Immature natural killer cell (primary cell): ENCODE measurements around the gene ST6GALNAC6. TPM values are rescaled to one million over a fixed set of nuclear protein-coding genes. Genes with fewer than 3 reads are reported as not detected.

Source experiments
- DNase-seq, 3 donors: peaks; one replicate each; pipeline ENCODE4 v3.0.0; 2022; ENCODE audit warnings: mixed read lengths in 1 of 3
- H3K27ac Mint-ChIP-seq, 6 donors: one replicate each; pipeline ENCODE4 v1.8.0; 2020; ENCODE audit warnings: mixed read lengths in 6 of 6, mild to moderate bottlenecking in 5 of 6, inconsistent platforms in 4 of 6, moderate library complexity in 3 of 6
- H3K27me3 Mint-ChIP-seq, 3 donors: one replicate each; pipeline ENCODE4 v1.8.0; 2020 to 2021; ENCODE audit warnings: low read depth in 3 of 3, mild to moderate bottlenecking in 3 of 3, mixed read lengths in 3 of 3, moderate library complexity in 3 of 3, inconsistent platforms in 1 of 3
- H3K36me3 Mint-ChIP-seq, 3 donors: one replicate each; pipeline ENCODE4 v1.8.0; 2020; ENCODE audit warnings: mixed read lengths in 3 of 3, inconsistent platforms in 2 of 3, mild to moderate bottlenecking in 2 of 3
- H3K4me1 Mint-ChIP-seq, 2 donors: one replicate each; pipeline ENCODE4 v1.8.0; 2020; ENCODE audit warnings: inconsistent platforms in 2 of 2, mild to moderate bottlenecking in 2 of 2, mixed read lengths in 2 of 2, moderate library complexity in 1 of 2
- H3K4me3 Mint-ChIP-seq, 5 donors: one replicate each; pipeline ENCODE4 v1.8.0; 2020; ENCODE audit warnings: mild to moderate bottlenecking in 5 of 5, mixed read lengths in 5 of 5, inconsistent platforms in 3 of 5, moderate library complexity in 3 of 5
- H3K9me3 Mint-ChIP-seq, 6 donors: one replicate each; pipeline ENCODE4 v1.8.0; 2020; ENCODE audit warnings: mild to moderate bottlenecking in 6 of 6, mixed read lengths in 6 of 6, inconsistent platforms in 4 of 6, moderate library complexity in 3 of 6
- polyA plus RNA-seq, 3 donors: library from polyadenylated mRNA; unstranded; fragments of 300-500 nt; fragmentation: Illumina TruSeq; gene quantifications; one replicate each; pipeline ENCODE4 v1.2.3, GENCODE V29; 2021

The ST6GALNAC6 gene
- polyA plus RNA-seq, 3 donors from 2014 or later = 84.0 to 97.8 (median 94.1) TPM

DNA sequence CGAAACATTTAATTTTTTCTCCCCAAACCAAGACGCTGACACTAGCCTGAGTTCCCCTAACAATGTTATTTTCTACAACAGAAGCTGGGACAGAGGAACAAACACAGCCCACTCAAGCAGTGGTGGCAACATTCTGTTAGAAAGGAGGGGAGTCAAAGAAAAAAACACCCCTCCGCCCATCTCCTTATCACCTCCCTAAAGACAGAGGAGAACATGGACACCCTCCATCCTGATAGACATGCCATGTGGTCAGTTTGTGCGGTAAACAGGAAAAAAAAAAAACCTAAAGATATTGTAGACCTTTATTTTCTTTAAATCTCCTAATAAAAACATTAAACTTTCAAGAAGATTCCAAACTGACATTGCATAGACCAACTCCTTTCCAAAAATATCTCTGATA lies 41.2 kb upstream of the ST6GALNAC6 start:
- H3K27ac Mint-ChIP-seq = no peak overlapping the region
- H3K4me3 Mint-ChIP-seq = peak overlapping the region in 1 of 5 donors; percentile 29
- DNase-seq = no peak
- no peaks in the 10 kb centered on the region for H3K9me3 Mint-ChIP-seq
- peaks cover 3 to 19% (median 4%) of the 10 kb centered on the region in 3 donors for H3K36me3 Mint-ChIP-seq
- peaks cover 31 to 32% of the 10 kb centered on the region in 2 donors for H3K4me1 Mint-ChIP-seq
- peaks cover 5 to 13% (median 7%) of the 10 kb centered on the region in 3 donors for H3K27me3 Mint-ChIP-seq

DNA sequence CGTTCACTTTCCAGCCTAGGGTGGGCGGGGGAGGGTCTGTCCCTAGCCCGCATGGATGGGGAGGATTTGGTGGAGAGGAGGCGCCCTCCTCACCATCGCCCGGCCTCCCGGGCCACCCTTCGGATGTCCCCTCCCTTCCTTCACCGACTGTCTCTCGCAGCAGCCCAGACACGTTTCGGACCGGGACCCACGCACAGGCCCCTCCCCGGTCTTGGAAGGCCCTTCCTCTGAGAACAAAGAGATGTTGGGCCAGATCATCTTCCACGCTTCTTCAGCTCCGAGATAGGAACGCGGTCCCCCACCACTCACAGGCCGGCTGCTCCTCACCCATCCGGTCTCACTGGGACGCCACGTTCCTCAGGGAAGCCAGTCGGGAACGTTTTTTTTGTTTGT lies 38.9 kb upstream of the ST6GALNAC6 start:
- peaks cover 34 to 36% of the 10 kb centered on the region in 2 donors for H3K4me1 Mint-ChIP-seq
- H3K9me3 Mint-ChIP-seq = no peaks in the 10 kb centered on the region
- H3K27ac Mint-ChIP-seq = peak overlapping the region in 1 of 6 donors; percentile 89
- H3K4me3 Mint-ChIP-seq = peak overlapping the region in 4 of 5 donors; percentile 21 to 51 (median 44)
- no peak for DNase-seq
- H3K36me3 Mint-ChIP-seq = peaks cover 3 to 14% (median 4%) of the 10 kb centered on the region in 3 donors
- peaks cover 5 to 13% (median 7%) of the 10 kb centered on the region in 3 donors for H3K27me3 Mint-ChIP-seq

DNA sequence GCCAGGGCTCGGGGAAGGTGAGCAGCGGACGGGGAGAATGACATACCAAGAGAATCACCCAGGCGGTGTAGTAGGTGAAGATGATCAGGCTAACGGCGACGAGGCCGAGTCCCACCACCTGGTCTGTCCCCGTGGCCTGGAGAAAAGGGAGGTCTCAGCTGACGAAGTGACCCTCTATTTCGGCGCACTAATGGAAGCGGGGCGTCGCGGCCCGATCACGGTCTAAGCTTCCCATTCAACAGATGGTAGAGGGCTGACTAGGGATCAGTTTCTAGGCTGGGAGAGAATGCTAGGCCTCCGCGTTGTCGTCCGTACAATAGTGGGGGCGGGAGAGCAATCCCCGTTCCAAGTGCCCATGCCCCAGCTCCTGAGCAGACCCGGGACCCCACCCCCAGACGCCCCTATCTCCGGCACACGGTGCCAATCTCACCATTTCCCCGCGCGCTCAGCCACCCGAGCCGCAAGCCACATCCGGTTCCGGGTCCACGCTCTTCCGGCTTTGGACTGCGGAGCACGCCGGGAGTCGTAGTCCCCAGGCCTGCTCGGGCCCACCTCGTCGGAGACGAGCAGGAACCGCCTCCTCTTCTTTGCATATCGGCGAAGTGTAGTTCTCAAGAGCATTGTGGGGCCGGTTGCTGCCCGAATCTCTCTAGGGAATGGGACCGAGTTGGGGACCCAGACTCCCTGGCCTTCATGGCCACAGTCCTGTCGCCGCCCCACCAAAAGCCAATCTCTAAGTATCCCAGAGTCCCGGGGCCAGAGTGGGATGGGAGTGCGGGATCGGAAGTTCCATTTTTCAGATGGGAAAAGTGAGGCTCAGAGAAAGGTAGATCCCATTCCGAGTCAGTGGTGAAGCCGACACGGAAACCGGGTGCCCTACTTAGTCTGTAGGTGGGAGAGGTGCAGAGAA lies 38.2 kb upstream of the ST6GALNAC6 start, which contains the start of gene DPM2:
TSS of gene DPM2 (minus strand) at position 467 of the 910 bp plus-strand sequence. CDS start at position 433, 34 bp downstream.
- Mint-ChIP-seq H3K36me3 (peaks cover 3 to 16% (median 4%) of the 10 kb centered on the region in 3 donors), H3K27me3 (peaks cover 7 to 12% (median 7%) of the 10 kb centered on the region in 3 donors), H3K27ac (peak within 1 kb of the TSS; percentile 89 to 99 (median 94)), H3K4me1 (peaks cover 31 to 37% of the 10 kb centered on the region in 2 donors), H3K9me3 (no peaks in the 10 kb centered on the region), H3K4me3 (peak within 1 kb of the TSS; percentile 86 to 99 (median 95))
- peak; percentile 77 to 80 (median 80) for DNase-seq

GRCh38 chr9:127937056-127937387 lies 37.6 kb upstream of the ST6GALNAC6 start:
- Mint-ChIP-seq H3K4me1 (peaks cover 30 to 37% of the 10 kb centered on the region in 2 donors), H3K9me3 (no peaks in the 10 kb centered on the region), H3K4me3 (peak overlapping the region; percentile 86 to 99 (median 95)), H3K36me3 (peaks cover 3 to 16% (median 4%) of the 10 kb centered on the region in 3 donors), H3K27ac (peak overlapping the region; percentile 89 to 99 (median 94)), H3K27me3 (peaks cover 7 to 12% (median 7%) of the 10 kb centered on the region in 3 donors)
- DNase-seq = no peak

- peaks cover 3 to 16% (median 4%) of the 10 kb centered on the region in 3 donors for H3K36me3 Mint-ChIP-seq
- DNase-seq = no peak
- H3K27me3 Mint-ChIP-seq = peaks cover 7 to 12% (median 7%) of the 10 kb centered on the region in 3 donors
- H3K27ac Mint-ChIP-seq = peak overlapping the region in 4 of 6 donors; percentile 24 to 98 (median 90)
- H3K9me3 Mint-ChIP-seq = no peaks in the 10 kb centered on the region
- H3K4me1 Mint-ChIP-seq = peaks cover 33 to 38% of the 10 kb centered on the region in 2 donors
- H3K4me3 Mint-ChIP-seq = peak overlapping the region; percentile 86 to 99 (median 95)
Measured at GRCh38 chr9:127936347-127936852, 37.0 kb upstream of the ST6GALNAC6 start.

DNA sequence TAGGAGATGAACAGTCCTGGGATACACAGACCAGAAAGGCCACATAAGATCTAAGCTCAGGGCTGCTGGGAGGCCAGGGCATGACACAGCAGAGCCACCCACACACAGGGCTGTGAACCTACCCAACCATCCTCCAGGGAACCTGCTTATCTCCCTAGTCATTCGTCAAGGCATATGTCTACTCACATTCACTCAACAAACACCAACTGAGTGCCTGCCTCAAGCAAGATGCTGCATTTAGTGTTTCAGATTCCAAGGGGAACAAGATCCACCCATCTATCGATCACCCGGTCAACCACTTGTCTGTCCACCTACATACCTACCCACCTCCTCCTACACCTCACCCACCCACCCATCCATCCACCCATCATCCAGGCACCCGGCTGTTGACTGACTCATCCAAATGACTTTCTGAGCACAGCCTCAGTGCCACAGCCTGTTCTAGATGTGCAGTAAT lies 36.4 kb upstream of the ST6GALNAC6 start:
- Mint-ChIP-seq H3K27ac (peak overlapping the region in 5 of 6 donors; percentile 24 to 93 (median 49)), H3K27me3 (peaks cover 6 to 10% (median 7%) of the 10 kb centered on the region in 3 donors), H3K4me3 (peak overlapping the region; percentile 58 to 99 (median 70)), H3K4me1 (peaks cover 39 to 45% of the 10 kb centered on the region in 2 donors), H3K9me3 (no peaks in the 10 kb centered on the region), H3K36me3 (peaks cover 3 to 15% (median 4%) of the 10 kb centered on the region in 3 donors)
- DNase-seq = no peak

- DNase-seq = no peak
- Mint-ChIP-seq H3K4me1 (peaks cover 43 to 46% of the 10 kb centered on the region in 2 donors), H3K36me3 (peaks cover 3 to 9% (median 4%) of the 10 kb centered on the region in 3 donors), H3K9me3 (no peaks in the 10 kb centered on the region), H3K4me3 (peak overlapping the region in 3 of 5 donors; percentile 27 to 72 (median 33)), H3K27me3 (peaks cover 5 to 10% (median 7%) of the 10 kb centered on the region in 3 donors), H3K27ac (peak overlapping the region in 1 of 6 donors; percentile 78)
Measured at GRCh38 chr9:127934986-127935385, 35.6 kb upstream of the ST6GALNAC6 start.

GRCh38 chr9:127934248-127934647 lies 34.8 kb upstream of the ST6GALNAC6 start:
- Mint-ChIP-seq H3K4me1 (peaks cover 46 to 49% of the 10 kb centered on the region in 2 donors), H3K27me3 (peaks cover 5 to 10% (median 7%) of the 10 kb centered on the region in 3 donors), H3K9me3 (no peaks in the 10 kb centered on the region), H3K27ac (peak overlapping the region in 1 of 6 donors; percentile 20), H3K36me3 (peaks cover 3 to 9% (median 4%) of the 10 kb centered on the region in 3 donors), H3K4me3 (peak overlapping the region in 2 of 5 donors; percentile 13 to 45)
- no peak for DNase-seq

- Mint-ChIP-seq H3K36me3 (peaks cover 3 to 9% (median 4%) of the 10 kb centered on the region in 3 donors), H3K9me3 (no peaks in the 10 kb centered on the region), H3K4me3 (peak overlapping the region; percentile 25 to 77 (median 72)), H3K27me3 (peaks cover 0 to 6% (median 2%) of the 10 kb centered on the region in 3 donors), H3K4me1 (peaks cover 28 to 40% of the 10 kb centered on the region in 2 donors), H3K27ac (peak overlapping the region in 2 of 6 donors; percentile 39 to 60)
- no peak for DNase-seq
Measured at GRCh38 chr9:127931092-127931881, 31.9 kb upstream of the ST6GALNAC6 start.

GRCh38 chr9:127930231-127931091 lies 31.1 kb upstream of the ST6GALNAC6 start, which contains the start of gene PIP5KL1:
PIP5KL1 (minus strand) TSS chr9:127930777; CDS start chr9:127930752, 25 bp downstream.
- H3K9me3 Mint-ChIP-seq = no peaks in the 10 kb centered on the region
- peak within 1 kb of the TSS in 3 of 6 donors; percentile 43 to 60 (median 51) for H3K27ac Mint-ChIP-seq

GRCh38 chr9:127929625-127929979 lies 30.2 kb upstream of the ST6GALNAC6 start:
- H3K4me3 Mint-ChIP-seq = peak overlapping the region; percentile 25 to 68 (median 55)

More at GRCh38 chr9:127930231-127931091, 31.1 kb upstream of the ST6GALNAC6 start, which contains the start of gene PIP5KL1:
- Mint-ChIP-seq H3K36me3 (peaks cover 0 to 5% (median 3%) of the 10 kb centered on the region in 3 donors), H3K27me3 (peaks cover 0 to 12% (median 5%) of the 10 kb centered on the region in 3 donors), H3K4me3 (peak within 1 kb of the TSS; percentile 25 to 77 (median 72)), H3K4me1 (peaks cover 20 to 32% of the 10 kb centered on the region in 2 donors)
- peak; percentile 68 to 71 (median 69) for DNase-seq

More at GRCh38 chr9:127929625-127929979, 30.2 kb upstream of the ST6GALNAC6 start:
- H3K27me3 Mint-ChIP-seq = peaks cover 0 to 13% (median 5%) of the 10 kb centered on the region in 3 donors
- H3K4me1 Mint-ChIP-seq = peaks cover 16 to 27% of the 10 kb centered on the region in 2 donors
- peaks cover 3 to 5% (median 3%) of the 10 kb centered on the region in 3 donors for H3K36me3 Mint-ChIP-seq
- H3K27ac Mint-ChIP-seq = no peak overlapping the region
- no peak for DNase-seq
- no peaks in the 10 kb centered on the region for H3K9me3 Mint-ChIP-seq
